Stromal cell of bone marrow (primary cell): Measurements from ENCODE around the gene GALR3.

Experiments used
- DNase-seq: peaks from one replicate; pipeline ENCODE4 v3.0.0-alpha.2; 2012; ENCODE audit warnings: low read depth

The GALR3 gene

GRCh38 chr22:37803195-37803638, 20.0 kb upstream of the GALR3 start:
- no peak for DNase-seq

- no peak for DNase-seq
Observed at GRCh38 chr22:37803639-37804351, 19.4 kb upstream of the GALR3 start.

GRCh38 chr22:37804352-37804880, 18.8 kb upstream of the GALR3 start:
- no peak for DNase-seq

- DNase-seq: peak; percentile 67
Observed at GRCh38 chr22:37804881-37805809, 18.0 kb upstream of the GALR3 start.

- DNase-seq: no peak
Observed at GRCh38 chr22:37805810-37806277, 17.3 kb upstream of the GALR3 start.

- no peak for DNase-seq
Observed at GRCh38 chr22:37806409-37807333, 16.5 kb upstream of the GALR3 start.

- peak; percentile 89 for DNase-seq
Observed at GRCh38 chr22:37807410-37808293, 15.5 kb upstream of the GALR3 start, which contains the start of gene GCAT. Gene GCAT, plus strand, starts transcription at chr22:37807934. Its CDS starts 34 bp downstream, at chr22:37807968.

GRCh38 chr22:37808294-37808657, 14.9 kb upstream of the GALR3 start:
- DNase-seq: no peak

- no peak for DNase-seq
Observed at GRCh38 chr22:37809672-37810333, 13.4 kb upstream of the GALR3 start.

- DNase-seq: no peak
Observed at GRCh38 chr22:37811867-37812266, 11.3 kb upstream of the GALR3 start.

- DNase-seq: no peak
Observed at GRCh38 chr22:37812869-37813678, 10.1 kb upstream of the GALR3 start.

- DNase-seq: no peak
Observed at GRCh38 chr22:37815593-37815992, 7.6 kb upstream of the GALR3 start.

GRCh38 chr22:37816543-37817180, 6.5 kb upstream of the GALR3 start:
- no peak for DNase-seq

GRCh38 chr22:37817705-37818408, 5.3 kb upstream of the GALR3 start:
- no peak for DNase-seq

GRCh38 chr22:37818409-37819104, 4.6 kb upstream of the GALR3 start:
- no peak for DNase-seq

GRCh38 chr22:37819105-37819433, 4.1 kb upstream of the GALR3 start:
- DNase-seq: no peak

GRCh38 chr22:37820350-37820749, 2.8 kb upstream of the GALR3 start:
- DNase-seq: no peak
